NOMO-1 treated with DMSO at 0.1 percent for 48 hours (cell line): ENCODE data around the gene ZNF320.
A peak's percentile ranks its signal among the peaks of the same experiment; 100 is the strongest.
"Not testable (repeated sequence)": the region's sequence is repeated elsewhere in the genome, so short reads cannot be mapped to it uniquely, and the experiment has no call there.

Experiments used
- DNase-seq: peaks from one replicate; lab custom pipeline; 2025; ENCODE audit not compliant: unreplicated experiment; lab: John Stamatoyannopoulos, UW

The ZNF320 gene

DNA sequence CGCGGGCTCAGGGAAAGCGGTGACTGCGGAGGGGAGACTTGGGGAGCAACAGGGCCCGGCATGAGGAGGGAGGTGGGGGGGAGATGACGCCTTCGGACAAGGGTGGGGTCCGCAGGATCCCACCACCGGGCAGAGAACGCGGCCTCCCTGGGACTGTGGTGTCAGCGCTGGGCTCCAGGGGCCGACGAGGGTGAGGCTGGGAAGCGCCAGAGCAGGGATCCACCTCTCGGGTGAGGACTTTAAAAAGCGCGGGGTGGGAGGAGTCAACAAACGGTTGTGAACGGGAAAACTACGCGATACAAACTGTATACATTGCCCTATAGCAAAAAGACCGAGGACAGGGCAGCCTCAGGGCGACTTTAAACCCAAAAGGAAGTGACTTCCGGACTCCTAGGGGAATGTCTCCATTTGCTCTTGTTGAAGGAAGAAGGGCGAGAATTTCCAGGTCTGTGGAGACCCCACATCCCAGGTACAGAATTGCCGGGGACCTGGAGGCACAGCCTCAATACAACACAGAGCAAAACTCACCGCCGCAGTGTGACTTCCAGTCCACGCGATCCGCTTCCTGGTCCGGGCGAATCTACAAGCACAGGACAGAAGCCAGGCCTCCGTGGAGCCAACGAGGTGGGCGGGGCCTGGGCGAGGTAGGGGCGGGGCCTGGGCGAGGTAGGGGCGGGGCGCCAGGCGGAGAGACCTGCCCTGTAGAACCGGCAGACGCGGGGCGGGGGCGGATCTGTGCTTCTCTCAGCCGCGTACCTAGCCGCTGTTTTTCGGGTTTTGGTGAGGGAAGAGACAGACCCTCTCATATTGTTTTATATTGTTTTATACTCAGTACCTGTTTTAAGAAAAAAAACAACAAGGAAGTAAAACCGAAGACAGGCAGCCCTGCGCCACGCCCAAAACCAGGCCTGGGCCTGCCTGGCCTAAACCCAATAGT is 25.7 kb upstream of the ZNF320 start, which contains the start of gene ZNF888:
ZNF888 (minus strand) TSS at position 588 of the 937 bp plus-strand sequence. CDS start 5,555 bp downstream, outside the sequence.
- DNase-seq: peak; percentile 83

DNA sequence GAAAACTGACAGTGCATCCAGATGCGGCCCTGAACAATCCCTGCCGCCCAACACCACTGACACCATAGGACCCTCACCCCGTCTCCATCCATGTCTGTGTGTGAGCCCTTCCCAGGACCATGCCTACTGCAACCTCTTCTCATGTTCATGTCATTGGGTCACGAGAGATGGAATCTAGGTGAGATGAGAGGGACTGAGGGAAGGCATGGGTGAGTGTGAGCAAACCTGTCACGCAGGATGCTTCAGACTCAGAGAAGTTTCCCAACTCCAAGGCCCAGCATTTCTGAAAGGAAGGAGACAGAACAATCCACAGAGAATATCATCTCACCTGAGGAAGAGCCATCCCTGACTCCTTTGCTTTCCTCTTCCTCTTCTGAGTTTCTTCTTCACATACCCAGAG is 20.1 kb upstream of the ZNF320 start:
- DNase-seq: no peak

GRCh38 chr19:52910648-52911047 is 13.2 kb upstream of the ZNF320 start:
- no peak for DNase-seq

DNA sequence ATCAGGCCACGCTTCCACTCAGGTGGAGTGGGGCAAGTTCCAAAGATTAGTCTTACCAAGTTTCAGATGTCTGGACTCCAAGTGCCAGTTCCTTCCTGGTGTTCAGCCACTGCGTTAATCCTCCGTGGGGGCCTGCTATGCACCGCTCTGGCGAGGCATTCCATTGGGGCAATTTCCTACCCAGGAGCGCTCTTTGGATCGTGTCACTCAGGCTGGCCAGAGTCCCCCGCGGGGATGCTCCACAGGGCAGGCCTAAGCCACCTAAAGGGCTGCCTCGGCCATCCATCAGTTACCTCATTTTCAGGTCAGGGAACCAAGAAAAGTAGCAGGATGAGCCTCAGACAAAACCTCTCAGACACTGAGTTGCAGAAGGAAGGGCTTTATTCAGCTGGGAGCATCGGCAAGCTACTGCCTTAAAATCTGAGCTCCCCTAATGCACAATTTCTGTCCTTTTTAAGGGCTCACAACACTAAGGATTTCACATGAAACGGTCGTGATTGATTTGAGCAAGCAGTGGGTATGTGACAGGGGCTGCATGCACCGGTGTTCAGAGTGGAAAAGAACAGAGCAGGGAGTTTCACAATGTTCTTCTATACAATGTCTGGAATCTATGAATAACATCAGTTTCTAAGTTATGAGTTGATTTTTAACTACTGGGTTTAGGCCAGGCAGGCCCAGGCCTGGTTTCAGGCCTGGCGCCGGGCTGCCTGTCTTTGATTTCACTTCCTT is 6.8 kb upstream of the ZNF320 start:
- not testable (repeated sequence) for DNase-seq

- DNase-seq: no peak
Observed at GRCh38 chr19:52901842-52902241, 4.4 kb upstream of the ZNF320 start.

DNA sequence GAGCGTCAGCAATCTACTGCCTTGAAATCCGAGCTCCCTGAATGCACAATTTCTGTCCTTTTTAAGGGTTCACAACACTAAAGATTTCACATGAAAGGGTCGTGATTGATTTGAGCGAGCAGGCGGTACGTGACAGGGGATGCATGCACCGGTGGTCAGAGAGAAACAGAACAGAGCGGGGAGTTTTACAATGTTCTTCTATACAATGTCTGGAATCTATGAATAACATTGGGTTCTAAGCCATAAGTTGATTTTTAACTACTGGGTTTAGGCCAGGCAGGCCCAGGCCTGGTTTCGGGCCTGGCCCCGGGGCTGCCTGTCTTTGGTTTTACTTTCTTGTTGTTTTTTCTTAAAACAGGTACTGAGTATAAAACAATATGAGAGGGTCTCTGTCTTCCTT is 1.2 kb upstream of the ZNF320 start:
- not testable (repeated sequence) for DNase-seq

DNA sequence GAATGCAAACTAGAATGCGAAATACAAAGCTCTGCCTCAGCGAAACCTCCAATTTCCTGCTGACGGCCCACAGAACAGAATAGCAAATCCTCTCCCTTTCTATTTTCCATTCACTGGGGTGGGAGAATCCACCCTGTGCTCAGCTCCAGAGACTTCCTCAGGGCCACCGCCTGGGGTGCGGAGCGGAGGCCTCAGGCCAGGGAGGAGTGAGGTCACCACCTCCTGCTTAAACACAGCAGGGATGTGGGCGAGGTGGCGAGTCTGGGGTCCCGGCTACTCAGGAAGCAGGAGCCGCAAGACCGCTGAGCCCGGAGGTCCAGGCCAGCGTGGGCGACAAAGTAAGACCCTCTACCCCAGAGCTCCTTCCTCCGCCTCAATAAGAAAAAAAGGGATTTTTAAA is 666 bp upstream of the ZNF320 start:
- no peak for DNase-seq

DNA sequence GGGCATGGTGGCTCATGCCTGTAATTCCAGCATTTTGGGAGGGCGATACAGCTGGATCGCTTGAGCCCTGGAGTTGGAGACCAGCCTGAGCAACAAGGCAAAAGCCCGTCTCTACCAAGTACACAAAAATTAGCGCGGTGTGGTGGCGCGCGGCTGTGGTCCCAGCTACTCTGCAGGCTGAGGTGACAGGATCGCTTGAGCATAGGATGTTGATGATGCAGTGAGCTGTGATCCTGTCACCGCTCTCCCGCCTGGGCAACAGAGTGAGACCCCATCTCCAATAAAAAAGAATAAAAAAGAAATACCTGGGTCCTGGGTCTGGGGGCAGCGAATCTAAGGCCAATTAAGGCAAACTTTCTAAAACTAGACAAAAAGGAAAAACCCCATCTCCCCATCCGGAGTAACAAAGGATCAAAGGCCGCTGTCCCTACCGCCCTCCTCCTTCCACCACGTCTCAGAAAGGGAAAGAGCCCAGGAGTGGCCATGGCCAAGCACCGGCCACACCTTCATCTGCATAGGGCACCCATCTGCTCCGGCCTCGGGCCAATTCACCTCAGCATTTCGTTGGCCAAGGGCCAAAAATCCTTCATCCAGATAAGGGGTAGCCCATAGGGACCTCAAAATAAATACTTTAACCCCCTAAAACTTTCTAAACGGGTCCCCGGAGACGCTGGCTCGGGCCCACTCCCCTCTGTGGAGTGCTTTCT is 851 bp downstream of the ZNF320 start:
- DNase-seq: no peak

- no peak for DNase-seq
Observed at GRCh38 chr19:52891336-52891735, 6.1 kb downstream of the ZNF320 start.

- no peak for DNase-seq
Observed at GRCh38 chr19:52889931-52890330, 7.5 kb downstream of the ZNF320 start.

GRCh38 chr19:52889076-52889475 is 8.4 kb downstream of the ZNF320 start:
- DNase-seq: no peak

- DNase-seq: no peak
Observed at GRCh38 chr19:52880895-52881389, 16.5 kb downstream of the ZNF320 start.

DNA sequence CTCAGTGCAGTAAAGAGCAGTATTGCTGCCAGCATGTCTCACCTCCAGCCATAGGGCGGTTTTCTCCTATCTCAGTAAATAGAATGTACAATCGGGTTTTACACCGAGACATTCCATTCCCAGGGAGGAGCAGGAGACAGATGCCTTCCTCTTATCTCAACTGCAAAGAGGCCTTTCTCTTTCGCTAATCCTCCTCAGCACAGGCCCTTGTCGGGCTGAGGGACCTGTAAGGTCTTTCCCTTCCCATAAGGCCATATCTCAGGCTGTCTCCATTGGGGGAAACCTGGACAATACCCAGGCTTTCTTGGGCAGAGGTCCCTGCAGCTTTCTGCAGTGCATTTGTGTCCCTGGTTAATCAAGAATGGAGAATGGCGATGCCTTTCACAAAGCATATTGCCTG is 24.4 kb downstream of the ZNF320 start:
- not testable (repeated sequence) for DNase-seq

DNA sequence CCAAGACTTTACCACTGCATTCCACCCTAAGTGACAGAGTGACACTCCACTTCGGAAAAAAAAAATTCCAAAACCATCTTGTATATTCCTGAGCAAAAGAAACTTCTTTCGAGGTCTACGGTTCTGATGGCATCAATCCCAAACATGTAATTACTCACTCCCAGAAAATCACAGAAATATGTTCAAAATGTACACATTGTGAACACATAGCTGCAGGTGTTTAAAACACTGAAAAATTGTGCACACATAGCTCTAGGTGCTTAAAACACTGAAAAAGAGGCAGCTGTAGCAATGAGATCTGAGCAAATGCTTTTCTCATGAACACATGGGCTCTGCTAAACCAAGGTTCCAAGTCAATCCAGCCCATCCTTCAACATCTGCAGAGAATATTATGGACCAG is 26.0 kb downstream of the ZNF320 start:
- DNase-seq: no peak

GRCh38 chr19:52868031-52868430 is 29.4 kb downstream of the ZNF320 start:
- DNase-seq: not testable (repeated sequence)

- DNase-seq: peak; percentile 55
Observed at GRCh38 chr19:52857378-52858191, 39.9 kb downstream of the ZNF320 start, which contains the start of gene ZNF468. Gene ZNF468, minus strand, starts transcription at chr19:52857619. Its CDS starts 3,347 bp downstream, at chr19:52854272.

GRCh38 chr19:52856540-52857377 is 40.7 kb downstream of the ZNF320 start:
- not testable (repeated sequence) for DNase-seq
